Neural crest cell (in vitro differentiated cells): ENCODE results near the gene RYR1. TPM values are rescaled to one million over a fixed set of nuclear protein-coding genes. Genes with fewer than 3 reads are reported as not detected.

Experiments
- DNase-seq: peaks from one replicate; pipeline ENCODE4 v3.0.0; 2021; ENCODE audit warnings: low read depth, mixed read lengths, low spot score
- H3K27ac Mint-ChIP-seq: one replicate; pipeline ENCODE4 v1.8.0; 2021; ENCODE audit warnings: mild to moderate bottlenecking, mixed read lengths; ENCODE audit not compliant: unreplicated experiment
- H3K27me3 Mint-ChIP-seq: 2 replicates; pipeline ENCODE4 v1.8.0; 2021; ENCODE audit warnings: low read depth, mild to moderate bottlenecking, mixed read lengths
- H3K36me3 Mint-ChIP-seq: 2 replicates; pipeline ENCODE4 v1.8.0; 2021; ENCODE audit warnings: low read depth, mild to moderate bottlenecking, mixed read lengths
- H3K4me1 Mint-ChIP-seq: 2 replicates; pipeline ENCODE4 v1.8.0; 2021; ENCODE audit warnings: mixed read lengths
- H3K4me3 Mint-ChIP-seq: one replicate; pipeline ENCODE4 v1.8.0; 2021; ENCODE audit warnings: mild to moderate bottlenecking, mixed read lengths
- H3K9me3 Mint-ChIP-seq: 2 replicates; pipeline ENCODE4 v1.8.0; 2021; ENCODE audit warnings: mixed read lengths
- total RNA-seq: library from RNA; stranded (reverse); gene quantifications from 2 replicates; pipeline ENCODE4 v1.2.1, GENCODE V29; 2021
- TF ChIP-seq, protein P1 (sequence below): fragments of 200-600 bp; sonication (generic); conservative IDR thresholded peaks from 2 replicates; pipeline ENCODE4 v1.5.0; 2021; ENCODE audit warnings: antibody characterized with exemption, mild to moderate bottlenecking

Gene RYR1
- total RNA-seq, 1 donor from 2014 or later, result 1.1 TPM

DNA sequence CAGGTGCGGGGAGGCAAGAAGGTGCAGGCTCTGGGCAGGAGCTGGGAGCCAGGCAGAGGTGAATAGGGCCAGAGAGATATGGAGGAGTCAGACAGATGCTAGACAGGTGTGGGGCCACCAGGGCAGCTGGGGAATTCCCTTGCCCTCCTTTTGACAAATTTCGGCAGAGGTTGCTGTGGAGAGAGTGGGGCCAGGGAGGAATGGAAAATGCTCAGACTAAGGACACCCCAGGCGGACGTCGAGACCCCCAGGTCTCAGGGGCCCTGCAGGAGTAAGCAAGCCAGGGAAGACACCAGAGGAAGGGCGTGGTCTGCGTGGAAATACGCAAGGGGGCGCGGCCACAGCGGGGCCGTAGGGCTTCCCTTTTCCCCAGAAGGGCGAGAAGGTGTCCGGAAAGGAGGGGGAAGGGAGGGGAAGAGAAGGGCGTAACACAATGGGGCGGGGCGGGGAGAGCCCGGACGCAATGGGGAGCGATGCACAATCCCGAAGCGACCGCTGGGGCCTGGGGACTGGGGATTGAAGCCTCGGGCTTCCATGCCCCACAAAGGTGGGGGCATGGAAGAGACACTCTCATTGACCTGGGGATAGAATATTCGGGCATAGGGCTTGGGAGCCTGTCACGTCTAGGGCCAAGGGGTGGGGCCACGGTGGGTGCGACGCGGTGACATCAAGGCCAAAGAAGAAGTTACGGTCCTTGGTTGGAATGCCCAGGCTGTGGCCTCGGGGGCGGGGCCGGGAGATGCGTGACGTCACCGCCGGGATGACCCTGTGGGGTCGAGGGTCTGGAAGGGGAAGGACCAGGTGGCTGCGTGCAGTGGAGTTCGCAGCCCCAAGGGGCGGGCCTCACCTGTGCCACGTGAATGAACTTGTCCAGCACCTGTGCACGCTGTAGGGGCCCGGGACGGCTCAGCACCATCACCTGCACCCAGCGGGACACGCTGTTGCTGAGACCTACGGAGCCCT is 15.7 kb upstream of the RYR1 start:
- Mint-ChIP-seq H3K4me3 (peak overlapping the region; percentile 83), H3K27ac (no peak overlapping the region), H3K4me1 (peaks cover 12% of the 10 kb centered on the region), H3K27me3 (peaks cover 28% of the 10 kb centered on the region), H3K9me3 (no peaks in the 10 kb centered on the region), H3K36me3 (no peaks in the 10 kb centered on the region)
- peak; percentile 46 for DNase-seq
- TF ChIP-seq, protein P1, sequence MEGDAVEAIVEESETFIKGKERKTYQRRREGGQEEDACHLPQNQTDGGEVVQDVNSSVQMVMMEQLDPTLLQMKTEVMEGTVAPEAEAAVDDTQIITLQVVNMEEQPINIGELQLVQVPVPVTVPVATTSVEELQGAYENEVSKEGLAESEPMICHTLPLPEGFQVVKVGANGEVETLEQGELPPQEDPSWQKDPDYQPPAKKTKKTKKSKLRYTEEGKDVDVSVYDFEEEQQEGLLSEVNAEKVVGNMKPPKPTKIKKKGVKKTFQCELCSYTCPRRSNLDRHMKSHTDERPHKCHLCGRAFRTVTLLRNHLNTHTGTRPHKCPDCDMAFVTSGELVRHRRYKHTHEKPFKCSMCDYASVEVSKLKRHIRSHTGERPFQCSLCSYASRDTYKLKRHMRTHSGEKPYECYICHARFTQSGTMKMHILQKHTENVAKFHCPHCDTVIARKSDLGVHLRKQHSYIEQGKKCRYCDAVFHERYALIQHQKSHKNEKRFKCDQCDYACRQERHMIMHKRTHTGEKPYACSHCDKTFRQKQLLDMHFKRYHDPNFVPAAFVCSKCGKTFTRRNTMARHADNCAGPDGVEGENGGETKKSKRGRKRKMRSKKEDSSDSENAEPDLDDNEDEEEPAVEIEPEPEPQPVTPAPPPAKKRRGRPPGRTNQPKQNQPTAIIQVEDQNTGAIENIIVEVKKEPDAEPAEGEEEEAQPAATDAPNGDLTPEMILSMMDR, result peak; percentile 43

GRCh38 chr19:38420935-38421334 is 12.6 kb upstream of the RYR1 start:
- no peak overlapping the region for H3K4me3 Mint-ChIP-seq
- TF ChIP-seq, protein P1, result no peak
- no peaks in the 10 kb centered on the region for H3K9me3 Mint-ChIP-seq
- H3K27ac Mint-ChIP-seq, result no peak overlapping the region
- H3K27me3 Mint-ChIP-seq, result peaks cover 28% of the 10 kb centered on the region
- no peaks in the 10 kb centered on the region for H3K36me3 Mint-ChIP-seq
- no peak for DNase-seq
- peaks cover 12% of the 10 kb centered on the region for H3K4me1 Mint-ChIP-seq

GRCh38 chr19:38421856-38422255 is 11.6 kb upstream of the RYR1 start:
- Mint-ChIP-seq H3K9me3 (no peaks in the 10 kb centered on the region), H3K27me3 (peaks cover 25% of the 10 kb centered on the region), H3K36me3 (no peaks in the 10 kb centered on the region), H3K4me1 (peaks cover 16% of the 10 kb centered on the region), H3K27ac (no peak overlapping the region), H3K4me3 (no peak overlapping the region)
- no peak for DNase-seq
- TF ChIP-seq, protein P1, result no peak

- peaks cover 11% of the 10 kb centered on the region for H3K4me1 Mint-ChIP-seq
- H3K4me3 Mint-ChIP-seq, result no peak overlapping the region
- no peaks in the 10 kb centered on the region for H3K36me3 Mint-ChIP-seq
- no peak overlapping the region for H3K27ac Mint-ChIP-seq
- peaks cover 19% of the 10 kb centered on the region for H3K27me3 Mint-ChIP-seq
- H3K9me3 Mint-ChIP-seq, result no peaks in the 10 kb centered on the region
- TF ChIP-seq, protein P1, result no peak
- DNase-seq, result no peak
Measured at GRCh38 chr19:38422438-38422837, 11.1 kb upstream of the RYR1 start.

DNA sequence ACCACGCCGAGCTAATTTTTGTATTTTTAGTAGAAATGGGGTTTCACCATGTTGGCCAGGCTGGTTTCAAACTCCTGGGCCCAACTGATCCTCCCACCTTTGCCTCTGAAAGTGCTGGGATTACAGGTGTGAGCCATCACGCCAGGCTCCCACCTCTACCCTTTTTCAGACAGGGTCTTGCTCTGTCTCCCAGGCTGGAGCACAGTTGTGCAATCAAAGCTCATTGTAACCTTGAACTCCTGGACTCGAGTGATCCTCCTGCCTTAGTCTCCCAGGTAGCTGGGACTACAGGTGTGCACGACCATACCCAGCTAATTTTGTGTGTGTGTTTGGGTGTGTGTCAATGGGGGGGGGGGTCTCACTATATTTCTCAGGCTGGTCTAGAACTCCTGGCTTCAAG is 9.2 kb upstream of the RYR1 start:
- TF ChIP-seq, protein P1, result no peak
- Mint-ChIP-seq H3K4me3 (no peak overlapping the region), H3K4me1 (peaks cover 4% of the 10 kb centered on the region), H3K27me3 (peaks cover 5% of the 10 kb centered on the region), H3K9me3 (no peaks in the 10 kb centered on the region), H3K27ac (peak overlapping the region; percentile 19), H3K36me3 (no peaks in the 10 kb centered on the region)
- DNase-seq, result no peak
